CD4-positive, alpha-beta T cell treated with Interleukin-4 for 4 hours (primary cell): ENCODE results near the gene ZKSCAN5.
"Not testable (repeated sequence)": the region's sequence is repeated elsewhere in the genome, so short reads cannot be mapped to it uniquely, and the experiment has no call there.

Experiments used
- DNase-seq: peaks from one replicate; pipeline ENCODE4 v3.0.0-alpha.2; 2020

The ZKSCAN5 gene

DNA sequence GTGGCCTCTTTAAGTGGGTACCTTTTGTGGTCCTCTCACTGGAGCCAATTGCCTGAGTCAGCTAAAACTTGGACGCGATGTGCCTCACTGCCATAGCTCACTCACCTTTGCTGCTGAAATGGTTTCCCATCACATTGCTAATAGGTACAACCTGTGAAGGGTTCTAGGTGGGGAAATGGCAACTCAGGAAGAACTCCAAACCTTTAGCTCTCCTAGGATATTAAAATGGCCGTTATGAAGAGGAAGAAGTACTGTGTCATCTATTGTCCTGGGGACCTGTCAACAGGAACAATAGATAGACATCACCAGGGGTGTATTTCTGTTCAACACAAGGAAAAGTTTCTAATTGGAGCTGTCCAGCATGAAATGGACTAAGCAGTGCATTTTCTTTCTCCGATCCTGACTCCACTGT lies 52.7 kb downstream of the ZKSCAN5 start:
- DNase-seq = no peak

DNA sequence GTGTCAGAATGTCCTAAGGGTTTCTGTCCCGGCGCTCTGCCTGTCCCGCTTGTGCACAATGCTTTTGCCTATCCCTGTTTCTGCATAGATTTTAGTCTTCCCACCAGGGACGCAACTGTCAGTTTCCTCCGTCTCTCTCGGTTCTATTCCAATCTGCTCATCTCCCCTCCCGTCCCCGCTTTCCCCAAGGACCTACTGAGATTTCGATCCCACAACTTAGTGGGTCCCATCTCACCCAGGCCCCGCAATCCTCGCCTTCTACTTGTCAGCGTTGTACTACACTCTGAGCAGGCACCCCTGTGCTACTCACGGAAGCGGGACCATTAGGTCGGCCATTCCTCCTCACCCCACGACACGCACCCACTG lies 53.5 kb downstream of the ZKSCAN5 start:
- no peak for DNase-seq

DNA sequence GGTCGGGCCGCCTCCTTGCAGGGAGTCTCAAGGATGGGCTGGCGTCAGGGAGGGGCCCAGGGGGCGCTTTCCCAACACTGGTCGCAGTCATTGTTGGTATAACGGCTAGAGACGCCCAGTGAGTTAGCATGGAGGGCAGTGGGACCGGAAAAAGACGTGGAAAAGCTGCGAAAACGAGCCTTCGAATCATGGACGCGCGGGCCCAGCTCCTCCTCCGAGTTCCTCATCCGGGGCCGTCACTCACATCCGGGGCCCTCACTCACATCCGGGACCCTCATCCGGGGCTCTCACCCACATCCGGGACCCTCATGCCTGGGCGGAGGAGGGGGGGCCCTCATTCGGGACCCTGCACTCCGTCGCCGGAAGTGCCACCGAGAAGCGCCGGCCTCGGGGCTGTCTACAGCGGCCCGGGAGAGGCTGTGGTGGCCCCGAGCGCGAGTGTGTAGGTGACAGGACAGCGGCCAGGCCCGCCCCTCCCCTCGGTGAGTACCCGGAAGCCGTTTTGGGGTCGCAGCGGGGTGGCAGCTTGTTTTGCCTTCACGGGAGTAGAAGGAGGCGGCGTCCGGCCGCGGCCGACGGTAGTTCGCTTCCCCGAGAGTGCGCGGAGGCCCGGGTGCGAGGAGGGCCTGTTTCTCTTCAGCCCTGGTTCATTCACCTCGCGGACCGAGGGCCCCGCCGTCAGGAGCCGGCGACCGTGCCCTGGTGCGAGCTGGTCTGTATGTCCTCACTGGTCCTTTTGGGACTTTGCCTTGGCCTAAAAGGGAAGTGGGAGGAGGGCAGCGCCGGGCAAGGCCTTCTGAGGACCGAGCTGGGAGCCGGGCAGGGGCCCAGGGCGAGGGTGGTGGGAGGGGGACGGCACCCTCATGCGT lies 54.1 kb downstream of the ZKSCAN5 start, which contains the start of gene ZNF655:
Gene ZNF655, plus strand, starts transcription at position 337 of the 869 bp plus-strand sequence. CDS start 1,918 bp downstream, outside the sequence.
- peak; percentile 90 for DNase-seq

DNA sequence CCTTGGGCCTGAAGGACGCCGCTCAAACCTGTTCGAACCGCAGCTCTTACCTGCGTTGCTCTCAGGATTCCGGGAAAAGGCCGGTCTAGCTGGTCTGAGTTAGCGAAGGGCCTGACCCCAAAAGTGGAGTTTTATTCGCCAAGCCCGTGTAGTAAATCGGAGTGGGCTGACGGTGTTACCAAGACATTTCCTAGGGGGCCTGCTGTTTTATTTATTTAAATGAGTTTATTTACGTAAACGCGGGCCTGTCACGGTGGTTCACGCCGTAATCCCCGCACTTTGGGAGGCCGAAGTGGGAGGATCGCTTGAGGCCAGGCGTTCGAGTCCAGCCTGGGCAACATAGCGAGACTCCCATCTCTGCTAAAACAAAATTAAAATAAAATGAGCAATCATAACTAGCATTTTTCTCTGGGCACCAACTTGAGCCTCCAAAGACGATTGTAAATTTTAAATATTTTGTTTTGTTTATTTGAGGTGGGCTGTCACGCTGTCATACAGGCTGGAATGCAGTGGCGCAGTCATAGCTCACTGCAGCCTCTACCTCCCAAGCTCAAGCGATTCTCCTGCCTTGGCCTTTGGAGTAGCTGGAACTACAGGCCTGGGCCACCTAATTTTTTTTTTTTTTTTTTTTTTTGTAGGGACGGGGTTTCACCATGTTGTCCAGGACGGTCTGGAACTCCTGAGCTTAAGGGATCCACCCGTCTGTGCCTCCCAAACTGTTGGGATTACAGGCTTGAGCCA lies 54.9 kb downstream of the ZKSCAN5 start:
- DNase-seq = no peak

DNA sequence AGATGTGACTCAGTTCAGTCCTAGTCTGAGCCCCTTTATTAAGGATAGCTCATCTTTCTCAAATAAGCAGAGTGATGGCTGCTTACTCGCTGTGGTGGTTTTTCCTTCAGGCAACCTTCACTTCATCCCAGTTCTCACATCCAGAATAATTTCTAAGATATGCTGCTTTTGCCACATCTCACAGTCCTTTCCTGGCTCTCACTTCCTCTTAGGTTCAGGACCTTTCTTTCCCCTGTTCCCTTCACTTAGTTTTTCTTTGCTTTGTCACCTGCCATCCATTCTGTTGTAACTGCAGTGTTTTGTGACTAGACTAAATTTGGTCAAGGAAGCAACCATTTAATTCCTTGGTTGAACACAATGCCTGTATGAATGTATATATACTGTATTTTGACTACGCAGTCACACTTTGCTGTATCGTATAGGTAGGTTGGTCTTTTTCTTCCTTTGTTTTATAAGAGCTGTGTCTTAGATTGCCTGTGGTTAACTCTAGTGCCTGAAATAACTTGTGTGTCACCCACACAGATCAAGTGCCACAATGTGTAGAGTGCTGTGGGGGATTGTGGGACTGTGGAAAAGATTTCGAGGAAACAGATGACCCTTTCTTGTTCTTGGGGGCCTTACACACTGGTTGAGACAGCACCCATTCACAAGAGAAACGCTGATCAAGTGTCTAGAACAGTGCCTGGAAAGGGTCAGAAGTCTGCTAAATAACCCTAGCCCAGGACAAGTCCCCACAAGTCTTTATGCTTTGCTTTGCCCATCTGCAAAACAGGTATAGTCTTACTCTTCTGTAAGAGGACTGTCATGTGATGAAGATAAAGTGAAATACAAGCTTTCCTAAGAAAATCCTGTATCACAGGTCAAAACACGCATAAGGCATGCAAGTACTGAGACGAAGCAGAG lies 56.6 kb downstream of the ZKSCAN5 start:
- DNase-seq = no peak

DNA sequence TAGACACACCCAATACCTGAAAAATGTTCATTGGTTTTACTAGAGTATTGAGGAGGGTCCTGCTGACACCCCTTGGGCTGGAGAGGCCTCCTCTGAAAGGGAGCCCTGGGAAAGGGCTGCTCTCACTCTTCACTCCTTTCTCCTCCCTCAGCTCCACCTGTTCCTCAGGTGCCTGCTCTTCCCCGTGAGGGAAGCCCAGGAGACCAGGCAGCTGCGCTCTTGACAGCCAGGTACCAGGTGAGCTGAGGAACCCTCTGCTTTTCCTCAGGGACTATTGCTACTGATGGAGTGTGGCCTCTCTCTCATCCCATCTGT lies 57.2 kb downstream of the ZKSCAN5 start:
- no peak for DNase-seq

DNA sequence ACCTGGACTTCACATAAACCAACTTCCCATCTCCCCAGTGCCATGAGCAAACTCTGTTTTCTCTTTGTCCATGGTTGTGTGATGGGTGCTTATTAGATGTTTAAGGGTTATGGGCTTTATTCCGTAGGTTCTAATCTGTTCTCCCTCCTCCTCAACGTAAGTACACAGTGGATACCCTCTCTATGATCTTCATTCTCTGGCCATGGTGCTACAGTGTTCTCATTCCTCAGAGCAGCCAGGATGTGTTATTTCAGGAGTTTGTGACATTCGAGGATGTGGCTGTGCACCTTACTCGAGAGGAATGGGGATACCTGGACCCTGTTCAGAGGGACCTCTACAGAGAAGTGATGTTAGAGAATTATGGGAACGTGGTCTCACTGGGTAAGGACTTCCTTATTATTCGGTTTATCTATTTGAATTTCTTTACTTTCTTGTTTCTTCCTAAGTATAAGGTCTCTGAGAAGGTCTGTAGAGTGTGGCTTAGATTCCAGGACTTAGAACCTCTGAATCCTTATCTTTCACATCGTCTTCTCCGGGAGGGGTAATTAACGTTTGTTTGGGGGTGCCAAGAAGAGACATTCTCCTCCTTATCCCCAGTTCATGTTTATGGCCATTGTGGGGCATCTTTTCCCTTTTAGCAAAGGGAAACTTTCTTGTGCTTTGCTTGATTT lies 57.8 kb downstream of the ZKSCAN5 start:
- DNase-seq = no peak

DNA sequence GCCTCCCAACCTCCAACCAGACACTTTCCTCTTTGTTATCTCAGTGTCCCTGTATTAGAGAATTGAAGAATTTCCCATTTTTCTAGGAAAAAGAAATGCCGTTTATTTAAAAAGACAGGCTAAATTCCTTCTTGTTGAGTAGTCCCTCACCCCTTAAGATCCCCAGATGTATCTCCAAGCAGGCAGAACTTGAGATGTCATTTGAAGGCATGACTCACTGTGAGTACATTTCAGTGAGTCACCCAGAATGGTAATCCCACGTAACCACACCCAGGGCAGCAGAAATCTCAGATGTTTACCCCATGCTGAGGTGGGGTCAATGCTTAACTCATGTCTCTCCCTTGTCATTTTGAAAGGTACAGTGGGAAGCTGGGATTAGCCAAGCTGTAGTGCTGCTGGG lies 58.4 kb downstream of the ZKSCAN5 start:
- DNase-seq = peak; percentile 52

DNA sequence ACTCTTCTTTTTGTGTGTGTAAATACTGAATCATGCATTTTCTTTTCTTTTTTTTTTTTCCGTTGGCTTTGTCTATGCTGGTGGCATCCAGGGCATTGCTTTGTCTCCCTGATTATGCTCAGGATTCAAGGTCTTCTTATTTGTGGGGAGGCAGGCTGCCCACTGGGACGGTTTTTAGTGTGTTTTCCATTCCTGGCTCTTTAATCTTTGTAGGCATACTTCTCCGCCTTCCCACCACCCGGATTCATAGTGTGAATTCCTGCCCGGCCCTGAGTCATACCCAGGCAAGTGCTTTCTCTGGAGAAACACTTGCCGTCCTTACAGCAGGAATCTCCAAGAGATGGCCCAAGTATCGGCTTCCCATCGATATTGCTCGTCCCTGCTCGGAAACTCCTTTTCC lies 59.2 kb downstream of the ZKSCAN5 start:
- no peak for DNase-seq

DNA sequence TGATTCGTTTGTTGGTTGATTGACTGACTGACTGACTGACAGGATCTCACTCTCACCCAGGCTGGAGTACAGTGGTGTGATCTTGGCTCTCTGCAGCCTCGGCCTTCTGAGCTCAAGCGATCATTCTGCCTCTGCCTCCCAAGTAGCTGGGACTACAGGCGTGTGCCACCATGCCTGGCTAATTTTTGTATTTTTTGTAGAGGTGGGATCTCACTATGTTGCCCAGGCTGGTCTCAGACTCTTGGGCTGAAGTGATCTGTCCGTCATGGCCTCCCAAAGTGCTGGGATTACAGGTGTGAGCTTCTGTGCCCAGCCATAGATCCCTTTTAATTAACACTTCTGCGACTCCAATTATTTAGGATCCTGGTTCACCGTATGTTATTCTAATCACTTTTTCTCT lies 64.3 kb downstream of the ZKSCAN5 start:
- not testable (repeated sequence) for DNase-seq

DNA sequence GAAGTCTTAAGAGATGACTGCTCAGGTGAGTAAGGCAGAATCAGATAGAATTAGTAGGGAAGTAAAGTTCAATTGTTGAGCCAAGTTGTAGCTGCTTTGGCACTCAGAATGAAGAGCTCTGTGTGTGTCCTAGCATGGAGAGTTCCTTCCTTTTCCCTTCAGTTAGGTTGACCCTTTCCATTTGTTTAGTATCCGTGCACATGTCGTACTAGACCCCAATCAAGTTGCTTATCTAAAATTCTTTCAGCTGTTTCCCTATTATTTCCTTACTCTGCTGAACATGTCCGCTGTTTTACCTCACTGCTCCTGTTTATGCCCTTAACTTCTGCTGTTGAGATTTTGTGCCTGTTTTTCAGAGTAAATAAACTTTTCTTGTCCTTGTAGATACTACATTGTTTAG lies 67.3 kb downstream of the ZKSCAN5 start:
- no peak for DNase-seq

DNA sequence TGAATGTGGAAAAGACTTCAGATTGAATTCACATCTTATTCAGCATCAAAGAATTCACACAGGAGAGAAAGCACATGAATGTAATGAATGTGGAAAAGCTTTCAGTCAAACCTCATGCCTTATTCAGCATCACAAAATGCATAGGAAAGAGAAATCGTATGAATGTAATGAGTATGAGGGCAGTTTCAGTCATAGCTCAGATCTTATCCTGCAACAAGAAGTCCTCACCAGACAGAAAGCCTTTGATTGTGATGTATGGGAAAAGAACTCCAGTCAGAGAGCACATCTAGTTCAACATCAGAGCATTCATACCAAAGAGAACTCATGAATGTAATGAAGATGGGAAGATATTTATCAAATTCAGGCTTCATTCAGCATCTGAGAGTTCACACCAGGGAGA lies 68.8 kb downstream of the ZKSCAN5 start:
- no peak for DNase-seq

DNA sequence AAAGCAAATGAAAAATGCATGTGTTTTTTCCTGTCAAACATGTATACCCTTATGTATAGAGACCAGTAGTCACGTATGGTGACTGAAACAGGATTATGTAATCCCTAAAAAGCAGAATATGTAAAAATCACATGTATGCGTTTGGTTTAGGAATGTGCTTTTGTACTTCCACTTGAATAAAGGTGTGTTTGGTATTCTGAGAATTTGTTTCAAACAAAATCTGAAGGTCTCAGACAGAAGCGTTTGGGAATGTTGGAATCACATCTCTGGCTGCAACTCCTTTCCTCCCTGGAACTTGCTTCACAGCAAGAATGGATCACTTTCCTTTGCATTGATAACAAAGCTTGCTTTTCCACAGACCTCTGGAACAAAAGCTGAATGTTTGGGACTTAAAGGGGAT lies 71.8 kb downstream of the ZKSCAN5 start:
- DNase-seq = no peak

DNA sequence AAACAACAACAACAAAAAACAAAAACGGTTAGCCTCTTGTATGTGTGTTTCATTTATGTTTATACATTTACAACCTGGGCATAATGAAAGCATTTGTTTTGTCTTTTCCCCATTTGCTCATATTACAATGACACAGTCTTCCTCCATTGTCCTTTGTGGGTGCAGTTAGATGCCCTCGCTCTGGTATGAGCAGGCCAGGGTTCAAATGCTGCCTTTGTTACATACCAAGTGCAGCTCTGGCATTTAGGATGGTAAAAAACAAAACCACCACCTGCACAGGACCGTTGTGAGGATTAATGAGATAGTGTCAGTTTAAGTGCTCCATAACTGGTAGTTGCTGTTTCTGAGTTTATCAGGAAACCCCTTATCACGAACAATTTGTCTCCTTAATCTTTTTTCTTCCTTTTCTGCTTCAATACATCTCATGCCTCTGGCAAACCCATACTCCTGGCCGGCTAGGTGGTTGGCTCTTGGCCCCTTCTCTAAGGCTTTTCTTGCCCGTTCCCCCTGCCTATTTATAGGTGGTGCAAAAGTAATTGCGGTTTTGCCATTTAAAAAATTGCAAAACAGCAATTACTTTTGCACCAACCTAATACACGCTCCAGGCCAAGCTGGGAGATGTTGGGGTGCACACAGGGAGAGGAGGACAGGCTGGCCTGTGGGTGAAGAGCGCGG lies 75.0 kb downstream of the ZKSCAN5 start:
- no peak for DNase-seq

DNA sequence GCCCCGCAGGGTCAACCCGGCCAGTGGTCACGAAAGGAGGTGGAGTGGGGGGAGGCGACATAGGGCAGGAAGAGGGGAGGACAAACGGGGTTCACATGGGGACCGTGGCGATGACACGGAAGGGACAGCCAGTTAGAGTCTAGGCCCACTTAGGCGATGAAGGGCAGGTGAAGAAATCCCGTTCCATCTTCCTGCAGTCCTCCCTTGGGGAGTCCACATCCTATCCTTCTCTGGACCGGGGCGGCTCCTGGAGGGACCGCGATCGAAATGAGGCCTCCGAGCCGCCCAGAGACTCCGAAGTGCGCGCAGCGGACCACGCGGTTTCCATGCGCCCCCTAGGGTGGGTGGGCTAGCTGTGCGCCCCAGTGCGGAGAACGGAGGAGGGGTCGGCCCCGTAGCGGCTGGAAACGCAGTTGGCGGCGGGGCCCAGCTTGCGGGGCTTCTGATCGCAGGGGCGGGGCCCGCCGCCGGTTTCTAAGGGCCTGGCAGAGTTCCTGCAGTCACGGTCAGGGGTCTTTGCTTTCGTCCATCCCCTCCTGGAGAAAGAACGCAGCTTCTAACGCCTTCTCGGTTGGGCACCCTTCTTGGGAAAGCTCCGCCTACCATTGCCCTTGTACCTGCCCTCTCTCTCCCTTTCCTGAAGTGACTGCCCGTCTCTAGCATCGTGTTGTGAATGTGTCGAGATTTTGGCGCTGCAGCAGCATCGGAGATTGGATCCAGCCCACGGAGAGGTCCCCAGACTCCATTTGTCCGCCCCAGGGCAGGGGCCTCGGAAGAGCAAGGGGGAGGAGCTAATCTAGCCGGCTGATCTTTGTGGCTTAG lies 75.7 kb downstream of the ZKSCAN5 start:
- peak; percentile 35 for DNase-seq

DNA sequence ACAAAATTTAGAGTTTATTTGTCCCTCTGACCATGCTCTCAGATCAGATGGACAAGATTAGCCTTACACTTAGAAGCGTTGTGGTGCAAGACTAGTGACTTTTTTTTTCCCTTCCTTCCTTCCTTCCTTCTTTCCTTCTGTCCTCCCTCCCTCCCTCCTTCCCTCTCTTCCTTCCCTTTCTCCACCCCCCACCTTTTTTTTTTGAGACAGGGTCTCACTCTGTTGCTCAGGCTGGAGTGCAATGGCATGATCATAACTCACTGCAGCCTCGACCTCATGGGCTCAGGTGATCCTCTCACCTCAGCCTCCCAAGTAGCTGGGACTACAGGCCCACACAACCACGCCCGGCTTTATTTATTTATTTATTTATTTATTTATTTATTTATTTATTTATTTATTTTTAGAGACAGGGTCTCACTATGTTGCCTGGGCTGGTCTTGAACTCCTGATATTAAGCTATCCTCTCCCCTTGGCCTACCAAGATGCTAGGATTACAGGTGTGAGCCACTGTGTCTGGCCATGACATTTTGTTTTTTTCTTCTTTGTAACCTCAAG lies 76.4 kb downstream of the ZKSCAN5 start:
- DNase-seq = not testable (repeated sequence)
